Measurements from ENCODE around the gene PCSK5.

PCSK5 gene

DNA sequence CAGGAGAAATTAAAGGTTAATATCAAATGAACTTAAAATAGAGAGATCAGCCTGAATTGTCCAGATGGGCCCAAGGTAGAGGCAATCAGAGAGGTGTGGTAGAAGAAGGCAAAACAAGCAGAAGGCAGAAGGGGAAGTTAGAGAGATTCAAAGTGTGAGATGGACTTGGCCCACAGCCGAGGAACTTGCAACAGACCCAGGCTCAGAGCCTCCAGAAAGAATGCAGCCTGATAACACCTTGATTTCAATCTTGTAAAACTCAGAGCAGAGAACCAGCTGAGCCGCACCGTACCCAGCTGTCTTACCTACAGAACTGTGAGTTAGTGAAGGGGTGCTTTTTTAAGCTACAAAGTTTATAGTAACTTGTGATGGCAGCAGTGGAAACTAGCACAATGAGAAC is 312.9 kb downstream of the PCSK5 start:
- no peak for DNase-seq

- no peak for DNase-seq
These were observed 316.3 kb downstream of the PCSK5 start for GRCh38 chr9:76206821-76207220.

- no peak for DNase-seq
These were observed 323.3 kb downstream of the PCSK5 start for GRCh38 chr9:76213751-76214150.

- DNase-seq: no peak
These were observed 324.6 kb downstream of the PCSK5 start for GRCh38 chr9:76215066-76215465.

GRCh38 chr9:76216161-76216649 is 325.7 kb downstream of the PCSK5 start:
- DNase-seq: no peak

GRCh38 chr9:76218117-76218885 is 327.8 kb downstream of the PCSK5 start:
- no peak for DNase-seq

DNA sequence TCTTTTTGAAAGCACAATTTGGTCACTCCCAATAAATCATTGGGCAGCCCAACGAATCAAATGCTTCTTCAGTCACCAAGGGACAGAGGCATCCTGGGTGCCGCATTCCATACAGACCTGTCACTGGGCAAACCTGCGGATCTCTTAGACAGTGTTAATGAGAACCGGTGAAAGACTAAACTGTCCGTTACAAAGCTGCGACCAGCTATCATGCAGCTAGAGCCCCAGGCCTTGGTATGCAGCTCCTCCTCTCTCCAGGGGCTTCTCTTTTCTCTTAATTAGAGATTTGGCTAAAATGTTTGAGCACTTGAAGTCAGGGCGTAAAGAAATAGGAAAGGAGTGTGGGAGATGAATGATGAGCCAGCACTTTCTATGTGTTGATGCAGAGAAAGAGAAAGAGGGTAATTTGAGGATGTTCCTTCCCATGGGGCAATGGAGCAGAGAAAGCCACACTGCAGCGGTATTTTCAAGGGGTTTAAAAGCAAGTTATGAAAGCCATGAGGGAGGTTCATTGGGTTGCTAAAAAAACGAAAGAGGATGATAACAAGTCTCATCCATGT is 328.5 kb downstream of the PCSK5 start:
- DNase-seq: no peak

DNA sequence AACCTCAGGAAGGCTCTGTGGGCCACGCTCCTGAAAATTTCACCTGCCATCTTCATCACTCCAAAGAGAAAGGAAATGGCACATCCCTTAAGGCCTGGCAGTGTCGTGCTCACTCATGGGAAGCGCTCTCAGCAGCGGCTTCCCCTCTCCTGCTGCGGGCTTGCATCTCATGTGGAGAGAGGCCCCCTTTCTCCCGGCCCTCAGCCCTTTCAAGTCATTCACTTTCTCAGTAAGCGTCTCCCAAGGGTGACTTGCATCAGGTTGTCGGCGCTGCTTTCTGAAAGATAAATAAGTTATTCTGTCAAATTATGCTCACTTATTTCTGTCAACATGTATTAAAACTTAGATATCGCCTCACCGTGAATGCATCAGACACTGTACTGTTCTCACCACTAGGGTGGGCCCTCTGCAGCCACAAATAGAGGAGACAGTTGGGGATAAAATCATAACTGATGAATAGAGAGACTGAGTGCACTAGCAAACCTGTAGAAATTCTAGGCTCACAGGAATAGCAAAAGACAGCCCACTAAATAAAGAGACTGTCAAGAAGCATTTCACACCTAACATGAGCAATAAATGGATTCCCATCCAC is 329.2 kb downstream of the PCSK5 start:
- no peak for DNase-seq

GRCh38 chr9:76221423-76221822 is 330.9 kb downstream of the PCSK5 start:
- no peak for DNase-seq

DNA sequence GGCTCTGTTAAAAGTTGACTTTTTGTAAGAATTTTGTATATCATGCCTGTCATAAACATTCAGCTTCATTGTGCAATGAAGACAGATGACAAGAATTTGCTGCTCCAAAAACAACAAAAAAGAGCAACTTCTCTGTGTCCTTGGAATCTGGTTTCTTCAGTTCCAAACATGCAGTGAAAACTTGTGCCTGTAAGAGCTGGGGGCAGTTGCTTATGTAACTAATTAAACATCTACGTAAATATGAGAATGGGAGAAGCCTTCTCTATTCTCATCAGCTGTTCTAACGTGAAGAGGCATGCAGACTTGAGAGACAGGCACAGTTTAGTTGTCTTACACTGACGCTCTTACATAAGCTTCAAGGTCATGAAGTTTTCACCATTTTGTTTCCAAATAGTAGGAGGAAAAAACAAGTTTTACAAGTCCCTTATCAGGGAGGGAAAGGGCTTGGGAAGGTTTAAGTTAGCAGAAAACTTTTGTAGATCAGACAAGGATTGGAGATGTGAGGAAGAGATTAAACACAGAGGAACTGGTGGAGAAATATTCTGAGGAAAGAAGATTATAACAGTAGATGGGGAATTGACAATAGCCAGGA is 333.4 kb downstream of the PCSK5 start:
- no peak for DNase-seq

GRCh38 chr9:76227156-76227555 is 336.7 kb downstream of the PCSK5 start:
- DNase-seq: no peak

DNA sequence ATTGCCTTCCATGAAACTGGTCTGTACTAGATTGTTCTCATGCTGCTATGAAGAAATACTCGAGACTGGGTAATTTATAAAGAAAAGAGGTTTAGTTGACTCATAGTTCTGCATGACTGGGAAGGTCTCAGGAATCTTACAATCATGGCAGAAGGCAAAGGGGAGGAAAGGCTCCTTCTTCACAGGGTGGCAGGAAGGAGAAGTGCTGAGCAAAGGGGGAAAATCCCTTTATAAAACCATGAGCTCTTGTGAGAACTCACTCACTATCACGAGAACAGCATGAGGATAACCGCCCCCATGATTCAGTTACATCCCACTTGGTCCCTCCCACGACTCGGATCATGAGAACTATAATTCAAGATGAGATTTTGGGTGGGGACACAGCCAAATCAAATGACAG is 340.5 kb downstream of the PCSK5 start:
- no peak for DNase-seq

DNA sequence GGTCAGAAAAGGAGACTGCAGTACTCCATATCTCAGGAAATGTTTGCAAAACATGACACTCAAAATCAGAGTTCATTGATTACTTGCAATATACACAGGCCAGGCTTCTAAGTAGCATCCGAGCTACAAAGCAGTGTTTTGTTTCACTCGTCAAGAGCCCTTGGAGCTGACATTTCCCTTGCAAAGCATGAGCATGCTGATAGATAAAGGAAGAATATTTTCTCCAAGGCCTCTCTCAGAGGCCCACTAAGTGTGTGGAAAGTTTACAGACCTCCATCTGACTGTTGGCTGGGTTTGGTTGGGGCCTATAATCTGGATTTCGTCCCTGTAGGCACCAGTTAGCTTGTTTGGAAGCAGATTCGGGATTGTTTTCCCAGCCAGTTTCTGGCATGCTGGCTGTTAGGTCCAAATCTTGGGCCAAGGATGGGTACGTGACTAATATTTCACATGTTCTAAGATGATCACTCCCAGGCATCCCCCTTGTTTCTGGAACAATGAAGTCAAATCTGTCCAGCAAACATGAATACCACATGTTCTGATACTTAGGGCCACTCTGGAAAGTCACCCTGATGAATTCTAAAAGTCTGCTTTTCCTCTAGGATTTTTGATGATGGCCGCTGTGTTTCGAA is 342.5 kb downstream of the PCSK5 start:
- no peak for DNase-seq

DNA sequence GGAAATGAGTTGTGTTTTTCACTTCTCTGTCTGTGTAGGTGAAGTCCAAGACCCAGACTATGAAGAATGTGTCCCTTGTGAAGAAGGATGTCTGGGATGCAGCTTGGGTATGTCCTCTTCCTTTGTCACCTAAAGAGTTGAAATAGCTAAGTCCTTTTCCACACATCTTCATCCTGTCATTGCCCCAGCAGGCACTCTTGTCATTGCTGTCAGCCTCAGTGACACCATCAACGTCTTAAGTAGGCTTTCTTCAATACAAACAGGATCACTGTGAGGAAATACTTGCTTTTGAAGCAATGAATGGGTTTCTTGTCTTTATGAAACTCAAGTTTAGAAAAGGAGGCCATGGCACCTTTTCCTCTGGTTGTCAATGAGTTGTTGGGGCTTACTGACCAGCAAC is 350.1 kb downstream of the PCSK5 start:
- no peak for DNase-seq

- DNase-seq: no peak
These were observed 355.0 kb downstream of the PCSK5 start for GRCh38 chr9:76245518-76245917.

DNA sequence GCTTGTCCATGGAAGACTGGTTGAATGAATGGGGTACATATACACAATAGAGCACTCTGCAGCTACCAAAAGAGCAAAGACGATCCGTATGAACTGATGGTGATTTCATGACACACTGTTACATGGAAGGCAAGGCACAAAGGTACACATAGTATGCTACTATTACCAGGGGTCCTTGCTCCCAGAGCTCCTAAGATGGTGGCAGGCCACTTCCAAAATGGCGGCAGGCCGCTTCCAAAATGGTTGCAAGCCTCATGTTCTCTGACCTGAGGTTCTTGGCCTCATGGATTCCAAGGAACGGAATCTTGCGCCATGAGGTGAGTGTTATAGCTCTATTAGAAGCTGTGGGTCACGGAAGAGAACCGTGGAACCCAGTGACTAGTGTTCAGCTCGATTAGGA is 356.2 kb downstream of the PCSK5 start:
- DNase-seq: no peak

GRCh38 chr9:76247426-76247825 is 357.0 kb downstream of the PCSK5 start:
- no peak for DNase-seq

GRCh38 chr9:76249309-76249708 is 358.8 kb downstream of the PCSK5 start:
- no peak for DNase-seq

DNA sequence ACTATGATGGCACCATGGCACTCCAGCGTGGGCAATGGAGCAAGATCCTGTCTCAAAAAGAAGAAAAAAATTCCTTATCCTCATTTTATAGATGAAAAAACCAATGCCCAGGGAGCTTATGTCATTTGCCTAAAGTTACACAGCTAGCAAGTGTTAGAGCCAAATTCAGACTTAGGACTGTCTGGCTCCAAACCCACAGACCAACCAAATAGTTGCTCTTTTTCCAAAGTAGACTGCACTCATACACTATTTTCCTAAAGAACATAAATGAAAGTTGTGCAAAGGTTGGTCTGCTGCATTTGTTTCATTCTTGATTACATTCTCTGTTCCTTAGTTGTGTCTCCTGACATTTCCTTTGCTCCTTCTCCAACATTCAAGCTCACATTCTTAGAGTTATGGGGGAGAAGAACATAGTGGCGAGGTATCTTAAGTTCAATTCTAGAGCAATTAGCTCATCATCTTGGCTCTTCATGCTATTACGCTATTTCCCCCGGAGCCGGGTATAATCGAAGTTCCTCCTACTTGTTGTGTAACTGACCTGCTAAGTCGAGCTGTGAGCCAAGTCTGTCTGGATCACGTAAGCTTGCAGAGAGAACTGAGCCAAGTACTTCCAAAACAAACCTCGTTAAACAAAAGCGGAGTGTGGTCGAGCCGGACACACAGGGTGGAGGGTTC is 365.4 kb downstream of the PCSK5 start:
- no peak for DNase-seq

DNA sequence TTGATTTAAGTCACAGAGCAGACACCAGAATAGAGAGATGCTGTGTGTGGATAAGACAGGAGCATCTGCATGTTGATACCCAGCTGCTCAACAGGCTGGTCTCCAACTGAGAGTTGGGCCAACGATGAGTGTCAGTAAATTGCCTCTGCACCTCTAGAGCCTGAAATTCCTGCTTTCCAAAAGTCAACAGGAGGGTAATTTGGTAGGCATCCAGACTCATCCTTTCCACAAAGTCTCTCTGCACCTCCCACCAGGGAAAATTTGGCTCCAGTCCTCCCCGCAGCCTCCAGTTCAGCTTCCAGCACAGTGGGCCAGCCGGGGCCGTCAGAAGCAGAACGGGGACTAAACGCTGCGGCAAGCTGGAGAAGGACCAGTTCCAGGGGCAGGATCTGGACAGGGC is 366.8 kb downstream of the PCSK5 start:
- no peak for DNase-seq

DNA sequence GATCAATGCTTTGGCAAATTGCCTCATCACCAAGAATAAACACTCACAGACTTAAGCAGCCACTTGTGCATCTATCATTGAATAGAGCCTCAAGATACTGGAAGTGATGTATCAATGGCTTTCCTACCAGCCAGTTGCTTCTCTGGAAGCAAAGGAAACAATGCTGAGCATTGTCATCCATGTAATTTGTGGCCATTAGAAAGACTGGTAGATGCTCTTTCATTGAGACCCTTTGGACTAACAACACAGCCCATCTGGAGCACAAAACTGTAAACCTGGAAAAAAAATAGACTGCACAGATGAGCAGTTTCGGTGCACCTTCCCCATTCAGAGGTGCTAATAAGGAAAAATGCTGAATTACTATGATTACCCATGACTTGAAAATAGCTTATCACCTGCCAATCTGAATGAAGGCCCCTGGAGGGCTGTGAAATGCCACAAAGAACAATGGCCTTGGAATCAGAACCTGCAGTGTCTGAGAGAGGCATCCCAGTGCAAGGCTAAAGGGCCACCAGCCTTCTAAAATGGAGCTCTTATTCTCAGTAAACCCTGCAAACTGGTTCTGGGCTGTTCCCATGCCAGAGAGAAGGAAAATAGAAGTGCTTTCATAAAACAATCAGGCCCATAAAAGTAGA is 376.3 kb downstream of the PCSK5 start:
- no peak for DNase-seq

DNA sequence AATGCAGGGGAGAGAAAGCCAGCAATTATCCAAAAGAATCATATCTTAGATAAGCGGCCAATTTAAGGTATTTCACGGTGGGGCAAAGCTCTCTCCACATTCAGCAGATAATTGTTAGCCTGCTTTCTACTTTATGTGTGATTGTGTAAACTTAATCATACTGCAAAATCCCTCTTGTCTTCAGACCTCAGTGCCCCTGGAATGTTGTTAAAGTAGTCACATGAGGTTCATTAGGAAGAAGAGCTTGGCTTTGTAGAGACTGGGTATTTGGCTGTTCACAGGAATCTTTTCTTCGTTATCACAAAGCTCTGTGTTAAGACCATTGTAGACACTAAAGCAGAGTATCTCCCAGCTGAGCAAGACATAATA is 376.8 kb downstream of the PCSK5 start:
- DNase-seq: no peak

GRCh38 chr9:76269789-76270188 is 379.3 kb downstream of the PCSK5 start:
- DNase-seq: no peak

All from CD4-positive, alpha-beta T cell treated with Interleukin-15 for 1 hour (primary cell).